Measurements from ENCODE around the gene IMPA2.

The IMPA2 gene

DNA sequence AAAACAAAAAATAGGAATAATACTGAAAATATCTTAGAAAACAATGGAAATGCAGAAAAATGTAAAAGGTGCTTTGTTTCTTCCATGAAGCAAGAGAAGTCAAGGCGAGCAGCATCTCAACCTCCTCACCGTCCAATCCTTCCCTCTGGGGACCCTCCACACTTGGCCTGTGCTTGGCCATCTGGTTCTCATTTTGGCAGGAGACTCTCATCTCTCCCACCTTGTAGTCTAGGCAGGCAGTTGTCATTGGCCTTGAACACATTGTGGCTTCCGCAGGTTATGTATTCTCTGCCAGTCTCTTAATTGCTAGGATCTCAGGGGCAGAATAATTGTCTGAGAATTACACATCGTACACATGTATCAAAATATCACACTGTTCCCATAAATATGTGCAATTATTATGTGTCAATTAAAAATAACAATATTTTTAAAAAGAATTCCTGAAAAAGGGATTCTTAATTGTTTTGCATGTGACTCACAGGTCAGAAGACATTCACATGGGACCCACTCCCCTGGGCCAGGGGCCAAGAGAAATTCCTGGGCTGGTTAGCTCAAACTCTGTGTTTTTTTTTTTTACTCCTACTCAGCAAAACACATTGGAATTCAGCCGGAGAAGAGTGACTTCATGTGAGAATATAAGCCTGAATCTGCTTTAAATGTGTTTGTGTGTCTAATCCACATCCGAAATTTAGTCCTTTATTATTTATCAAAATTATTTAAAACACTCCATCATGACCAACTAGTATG lies 98.4 kb downstream of the IMPA2 start:
- no peak for DNase-seq (ENCODE audit: low read depth)
